GM20431 (cell line): ENCODE data around the gene CENPA.
"Not testable (repeated sequence)": the region's sequence is repeated elsewhere in the genome, so short reads cannot be mapped to it uniquely, and the experiment has no call there.

ENCODE experiments used
- in situ Hi-C: fragments of 300-500 bp; cut with MseI, MboI; formaldehyde crosslinking; loops from one replicate; pipeline ENCODE4 v1.15.0; 2020; ENCODE audit warnings: low sequenced_read_pairs; ENCODE audit not compliant: unreplicated experiment

Gene CENPA

GRCh38 chr2:26782876-26783704 is 2.8 kb upstream of the CENPA start:
- in situ Hi-C loops: no loop called here

GRCh38 chr2:26784570-26785234 is 1.2 kb upstream of the CENPA start:
- in situ Hi-C loops: no loop called here

GRCh38 chr2:26786207-26787028 is 562 bp downstream of the CENPA start:
- in situ Hi-C loops: no loop called here

- in situ Hi-C loops: no loop called here
Measured at GRCh38 chr2:26792720-26793119, 6.9 kb downstream of the CENPA start.

GRCh38 chr2:26793518-26793917 is 7.7 kb downstream of the CENPA start:
- in situ Hi-C loops: no loop called here

GRCh38 chr2:26795135-26795534 is 9.3 kb downstream of the CENPA start:
- in situ Hi-C loops: not testable (repeated sequence)

- in situ Hi-C loops: no loop called here
Measured at GRCh38 chr2:26801328-26801727, 15.5 kb downstream of the CENPA start.

- in situ Hi-C loops: no loop called here
Measured at GRCh38 chr2:26801796-26802195, 15.9 kb downstream of the CENPA start.

GRCh38 chr2:26805241-26805676 is 19.4 kb downstream of the CENPA start:
- in situ Hi-C loops: no loop called here

GRCh38 chr2:26807788-26808460 is 22.1 kb downstream of the CENPA start:
- in situ Hi-C loops: no loop called here

GRCh38 chr2:26809211-26809610 is 23.4 kb downstream of the CENPA start:
- in situ Hi-C loops: no loop called here

- in situ Hi-C loops: no loop called here
Measured at GRCh38 chr2:26809876-26810577, 24.2 kb downstream of the CENPA start.

- in situ Hi-C loops: no loop called here
Measured at GRCh38 chr2:26811261-26811660, 25.4 kb downstream of the CENPA start.

GRCh38 chr2:26811791-26812694 is 26.2 kb downstream of the CENPA start:
- in situ Hi-C loops: no loop called here

- in situ Hi-C loops: no loop called here
Measured at GRCh38 chr2:26812731-26813130, 26.9 kb downstream of the CENPA start.

- in situ Hi-C loops: not testable (repeated sequence)
Measured at GRCh38 chr2:26814072-26814765, 28.4 kb downstream of the CENPA start.

- in situ Hi-C loops: no loop called here
Measured at GRCh38 chr2:26816893-26817292, 31.0 kb downstream of the CENPA start.

- in situ Hi-C loops: no loop called here
Measured at GRCh38 chr2:26818255-26818654, 32.4 kb downstream of the CENPA start.
